H1 (cell line): ENCODE data around the gene C5AR2. TPM values are rescaled to one million over a fixed set of nuclear protein-coding genes. Genes with fewer than 3 reads are reported as not detected.

Experiments
- CTCF ChIA-PET: fragments of 300-600 bp; sonication (Branson Sonifier 250); formaldehyde crosslinking; loops from one replicate; lab custom pipeline; 2021; ENCODE audit not compliant: partially characterized antibody; lab: Charles Lee
- POLR2A ChIA-PET: fragments of 300-600 bp; sonication (Branson Sonifier 250); formaldehyde crosslinking; loops from one replicate; lab custom pipeline; 2021; ENCODE audit warnings: inconsistent platforms; ENCODE audit not compliant: partially characterized antibody; lab: Charles Lee
- DNase-seq, 2 experiments: peaks; one replicate each; pipeline versions ENCODE4 v3.0.0 to v3.0.0-alpha.2; 2010 to 2022; ENCODE audit warnings: low spot score in 2 of 2, low read depth in 1 of 2, mixed read lengths in 1 of 2
- FAIRE-seq: peaks from 2 replicates; lab custom pipeline; 2011; peaks lifted over from hg19 to GRCh38; lab: Jason Lieb, UNC
- H2AFZ ChIP-seq: 2 replicates; pipeline ENCODE4 v1.8.1; 2012; ENCODE audit warnings: low read length, inconsistent platforms
- H2AK5ac ChIP-seq: 2 replicates; pipeline ENCODE4 v1.6.1; 2013; ENCODE audit warnings: low read depth, low read length
- H2BK120ac ChIP-seq: replicated peaks from 2 replicates; pipeline ENCODE3; 2013; ENCODE audit warnings: low read depth, low read length, inconsistent platforms
- H2BK12ac ChIP-seq: 2 replicates; pipeline ENCODE4 v1.6.1; 2013; ENCODE audit warnings: low read depth, low read length
- H2BK15ac ChIP-seq: 2 replicates; pipeline ENCODE4 v1.6.1; 2013; ENCODE audit warnings: low read length
- H2BK20ac ChIP-seq: 2 replicates; pipeline ENCODE4 v1.6.1; 2013; ENCODE audit warnings: low read length
- H2BK5ac ChIP-seq: 2 replicates; pipeline ENCODE4 v1.6.1; 2013; ENCODE audit warnings: low read depth, low read length
- H3K14ac ChIP-seq: 2 replicates; pipeline ENCODE4 v1.6.1; 2013; ENCODE audit warnings: inconsistent platforms; ENCODE audit not compliant: insufficient read length
- H3K18ac ChIP-seq: 2 replicates; pipeline ENCODE4 v1.6.1; 2013; ENCODE audit warnings: low read length; ENCODE audit errors: extremely low read depth
- H3K23ac ChIP-seq: 2 replicates; pipeline ENCODE4 v1.6.1; 2013; ENCODE audit warnings: inconsistent platforms; ENCODE audit not compliant: insufficient read length
- H3K23me2 ChIP-seq: 2 replicates; pipeline ENCODE4 v1.6.1; 2013; ENCODE audit warnings: low read depth, low read length
- H3K27ac ChIP-seq: 2 replicates; pipeline ENCODE4 v1.6.1; 2011; ENCODE audit warnings: low read depth, low read length, inconsistent platforms
- H3K27me3 ChIP-seq, 4 experiments: replicated peaks in 1 of 4; 1 replicate in 1 of 4; 2 replicates in 3 of 4; pipeline versions ENCODE4 v1.6.1 to v1.8.1; 2011 to 2013; ENCODE audit warnings: low read length in 3 of 4, mild to moderate bottlenecking in 3 of 4, inconsistent platforms in 2 of 4, mixed read lengths in 2 of 4, moderate library complexity in 1 of 4; ENCODE audit not compliant: control insufficient read depth in 3 of 4, insufficient read depth in 3 of 4; ENCODE audit errors: extremely low read depth in 1 of 4
- H3K36me3 ChIP-seq, 4 experiments: 2 replicates each; pipeline versions ENCODE4 v1.6.1 to v1.8.1; 2011 to 2013; ENCODE audit warnings: mild to moderate bottlenecking in 4 of 4, low read length in 3 of 4, moderate library complexity in 2 of 4, control low read depth in 1 of 4, inconsistent platforms in 1 of 4; ENCODE audit not compliant: insufficient read depth in 4 of 4, control insufficient read depth in 2 of 4
- H3K4ac ChIP-seq: replicated peaks from 2 replicates; pipeline ENCODE3; 2013; ENCODE audit warnings: low read length, low read depth, mixed read lengths, inconsistent platforms; ENCODE audit not compliant: insufficient read length
- H3K4me1 ChIP-seq, 4 experiments: replicated peaks in 1 of 4; 1 replicate in 1 of 4; 2 replicates in 3 of 4; pipeline versions ENCODE4 v1.6.1 to v1.8.1; 2011 to 2013; ENCODE audit warnings: low read length in 3 of 4, inconsistent platforms in 2 of 4, mixed read lengths in 1 of 4; ENCODE audit not compliant: insufficient read depth in 4 of 4, control insufficient read depth in 3 of 4
- H3K4me2 ChIP-seq, 2 experiments: 2 replicates each; pipeline versions ENCODE4 v1.6.1 to v1.8.1; 2011 to 2013; ENCODE audit warnings: low read depth in 2 of 2, low read length in 2 of 2, control low read depth in 1 of 2, inconsistent platforms in 1 of 2, mild to moderate bottlenecking in 1 of 2; ENCODE audit not compliant: insufficient read depth in 1 of 2
- H3K4me3 ChIP-seq, 4 experiments: fragments of 200-600, 300-600 bp in 1 of 4; sonication (generic), shearing (Covaris generic), sonication (Bioruptor Twin) in 1 of 4; 2 replicates each; pipeline versions ENCODE4 v1.5.1 to v1.8.1; 2011 to 2016; ENCODE audit warnings: low read length in 4 of 4, low read depth in 3 of 4, control low read depth in 2 of 4, inconsistent platforms in 2 of 4, mild to moderate bottlenecking in 2 of 4, mixed read lengths in 1 of 4, moderate library complexity in 1 of 4; ENCODE audit not compliant: insufficient read depth in 2 of 4; ENCODE audit errors: extremely low read depth in 1 of 4
- H3K56ac ChIP-seq: replicated peaks from 2 replicates; pipeline ENCODE3; 2013; ENCODE audit warnings: low read depth, mild to moderate bottlenecking, mixed read lengths, low read length, inconsistent platforms; ENCODE audit not compliant: insufficient read length
- H3K79me1 ChIP-seq: 2 replicates; pipeline ENCODE4 v1.6.1; 2013; ENCODE audit warnings: low read depth, low read length, control low read depth
- H3K79me2 ChIP-seq, 2 experiments: 2 replicates each; pipeline versions ENCODE4 v1.6.1 to v1.8.1; 2012 to 2013; ENCODE audit warnings: low read length in 2 of 2, mild to moderate bottlenecking in 2 of 2, inconsistent platforms in 1 of 2; ENCODE audit not compliant: insufficient read depth in 2 of 2, control insufficient read depth in 1 of 2
- H3K9ac ChIP-seq, 4 experiments: replicated peaks in 1 of 4; 1 replicate in 1 of 4; 2 replicates in 3 of 4; pipeline versions ENCODE4 v1.6.1 to v1.8.1; 2011 to 2013; ENCODE audit warnings: low read depth in 3 of 4, low read length in 3 of 4, control low read depth in 2 of 4, mild to moderate bottlenecking in 2 of 4, moderate library complexity in 2 of 4, inconsistent platforms in 1 of 4; ENCODE audit errors: extremely low read depth in 1 of 4
- H3K9me3 ChIP-seq, 2 experiments: 2 replicates each; pipeline versions ENCODE4 v1.6.1 to v1.8.1; 2012 to 2013; ENCODE audit warnings: mild to moderate bottlenecking in 2 of 2, moderate library complexity in 2 of 2, control low read depth in 1 of 2, inconsistent platforms in 1 of 2, low read depth in 1 of 2, low read length in 1 of 2, mixed read lengths in 1 of 2; ENCODE audit not compliant: insufficient read depth in 2 of 2
- H4K20me1 ChIP-seq, 2 experiments: replicated peaks in 1 of 2; 2 replicates each; pipeline versions ENCODE3 to v1.8.1; 2011 to 2013; ENCODE audit warnings: inconsistent platforms in 2 of 2, low read length in 2 of 2, mild to moderate bottlenecking in 1 of 2; ENCODE audit not compliant: insufficient read depth in 2 of 2, control insufficient read depth in 1 of 2
- H4K5ac ChIP-seq: 2 replicates; pipeline ENCODE4 v1.6.1; 2013; ENCODE audit warnings: low read length, low read depth, mixed read lengths, inconsistent platforms; ENCODE audit not compliant: insufficient read length
- H4K8ac ChIP-seq: 2 replicates; pipeline ENCODE4 v1.8.0; 2013; ENCODE audit warnings: mild to moderate bottlenecking, moderate library complexity, low read length, inconsistent platforms; ENCODE audit not compliant: insufficient read depth; ENCODE audit errors: extremely low read depth
- H4K91ac ChIP-seq: replicated peaks from 2 replicates; pipeline ENCODE3; 2013; ENCODE audit warnings: low read length, mixed read lengths, inconsistent platforms; ENCODE audit not compliant: insufficient read length
- BCL11A ChIP-seq, 2 experiments: IDR thresholded peaks; one replicate each; pipeline ENCODE4 v1.6.1; 2011; ENCODE audit warnings: low read depth in 2 of 2, low read length in 2 of 2, mild to moderate bottlenecking in 2 of 2
- BRCA1 ChIP-seq: IDR thresholded peaks from 2 replicates; pipeline ENCODE4 v1.6.1; 2012; ENCODE audit warnings: low read depth, low read length, improper control_type of control experiment
- CEBPB ChIP-seq: IDR thresholded peaks from 2 replicates; pipeline ENCODE4 v1.6.1; 2012; ENCODE audit warnings: low read depth, low read length
- GABPA ChIP-seq: IDR thresholded peaks from 2 replicates; pipeline ENCODE4 v1.6.1; 2011; ENCODE audit warnings: mild to moderate bottlenecking, low read length, moderate library complexity, borderline replicate concordance; ENCODE audit not compliant: insufficient read depth
- POLR2AphosphoS5 ChIP-seq: IDR thresholded peaks from 2 replicates; pipeline ENCODE4 v1.6.1; 2011; ENCODE audit warnings: low read depth, low read length
- RAD21 ChIP-seq, 2 experiments: IDR thresholded peaks in 1 of 2; conservative IDR thresholded peaks in 1 of 2; 2 replicates each; pipeline ENCODE4 v1.6.1; 2011; ENCODE audit warnings: low read depth in 2 of 2, low read length in 2 of 2, improper control_type of control experiment in 1 of 2, inconsistent platforms in 1 of 2, mild to moderate bottlenecking in 1 of 2, moderate library complexity in 1 of 2
- RBBP5 ChIP-seq: IDR thresholded peaks from 2 replicates; pipeline ENCODE4 v1.7.1; 2012; ENCODE audit warnings: low read depth, mild to moderate bottlenecking, inconsistent platforms, low read length, moderate library complexity, borderline replicate concordance
- RFX5 ChIP-seq: IDR thresholded peaks from 2 replicates; pipeline ENCODE4 v1.6.1; 2011; ENCODE audit warnings: low read depth, low read length, improper control_type of control experiment, borderline replicate concordance
- SIN3A ChIP-seq, 2 experiments: IDR thresholded peaks in 1 of 2; conservative IDR thresholded peaks in 1 of 2; 2 replicates each; pipeline ENCODE4 v1.6.1; 2011 to 2012; ENCODE audit warnings: low read length in 2 of 2, improper control_type of control experiment in 1 of 2, low read depth in 1 of 2, mild to moderate bottlenecking in 1 of 2
- WGBS, 2 experiments: shearing (Covaris generic) in 1 of 2; methylation state at CpG; one replicate each; pipeline versions ENCODE4 v1.1.6 to v1.1.7; 2013 to 2015; ENCODE audit warnings: low lambda C conversion rate in 2 of 2, mixed read lengths in 2 of 2, inconsistent platforms in 1 of 2, low coverage in 1 of 2, missing lambda C conversion rate in 1 of 2; ENCODE audit not compliant: insufficient replicate concordance in 2 of 2, insufficient coverage in 1 of 2, insufficient read length in 1 of 2; ENCODE audit errors: extremely low coverage in 1 of 2, missing lambda C conversion rate in 1 of 2; 5-methylcytosine and 5-hydroxymethylcytosine counted together
- polyA plus RNA-seq, 7 experiments: library from polyadenylated mRNA; depleted of rRNA in 3 of 7; stranded (reverse) in 5 of 7; unstranded in 2 of 7; fragments of >200 nt in 5 of 7; fragments of 200-250 nt in 2 of 7; gene quantifications; 1 replicate in 5 of 7; 2 replicates in 1 of 7; 4 replicates in 1 of 7; pipeline versions ENCODE4 v1.2.1 to v1.2.3, GENCODE V29; 2011 to 2013; ENCODE audit warnings: missing spikeins in 2 of 7, mixed read lengths in 2 of 7
- total RNA-seq: library from RNA; stranded (reverse); fragmentation: NEBNext Ultra II Directional; extraction: Animal tissue kit (Norgen Biotek cat#: 25700); gene quantifications from 2 replicates; pipeline ENCODE4 v1.2.1, GENCODE V29; 2021
- TF ChIP-seq, protein P1 (sequence below): IDR thresholded peaks from 2 replicates; pipeline ENCODE4 v1.6.1; 2011; ENCODE audit warnings: low read depth, mild to moderate bottlenecking, low read length; ENCODE audit not compliant: insufficient read depth
- TF ChIP-seq, protein P2 (sequence below): IDR thresholded peaks from 2 replicates; pipeline ENCODE4 v1.6.1; 2011; ENCODE audit warnings: low read length, improper control_type of control experiment

C5AR2 gene
- total and polyA plus RNA-seq, 2 of the 8 experiments (the other 6 are each of a cell fraction or from before 2014, with no cell fraction given) = 0.08 to 0.15 TPM

DNA sequence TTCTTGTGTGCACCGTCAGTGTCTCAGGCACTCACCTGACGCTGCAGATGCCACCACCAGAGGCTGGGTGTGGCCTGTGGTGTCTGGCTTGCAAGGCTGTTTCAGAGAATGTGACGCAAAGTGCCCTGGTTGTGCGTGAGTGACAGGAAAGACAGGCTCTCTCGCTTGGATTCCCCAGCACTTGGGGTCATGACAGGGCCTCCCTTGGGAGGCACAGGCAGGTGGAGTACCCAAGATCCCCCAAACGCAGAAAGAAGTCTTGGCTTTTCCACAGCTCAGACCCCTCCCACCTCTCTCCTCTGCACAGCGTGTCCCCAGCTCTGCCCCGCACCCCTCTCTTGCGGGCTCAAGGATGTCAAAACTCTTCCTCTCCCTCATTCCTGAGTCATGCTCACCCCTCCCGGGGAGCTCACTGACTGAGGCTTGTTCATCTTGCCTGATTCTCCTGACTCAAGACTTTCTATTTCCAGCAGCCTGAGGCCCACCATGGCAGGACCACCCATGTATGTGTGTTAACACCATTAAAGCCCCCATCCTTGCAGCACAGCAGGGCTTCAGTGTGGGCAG, 38.2 kb downstream of the C5AR2 start:
- no peaks in the 10 kb centered on the region for H3K4me1 ChIP-seq
- no peak for DNase-seq
- no peaks in the 10 kb centered on the region; the same call in 1 of the 2 replicates for H3K79me1 ChIP-seq
- ChIA-PET CTCF (interaction anchor here (0.5 to 2.7 kb wide), 5 partner anchors 12 to 28 kb away, joined by 3 to 11 read pairs (median 3); no protein-coding TSS in a partner anchor), POLR2A (interaction anchor here (0.6 to 3.0 kb wide), 7 partner anchors 11 to 257 kb away, joined by 3 to 12 read pairs (median 4); partner anchors contain the start of genes DHX34 and ZC3H4)
- no peak overlapping the region for H3K9ac ChIP-seq
- no peak overlapping the region for H3K14ac ChIP-seq
- H4K5ac ChIP-seq = no peak overlapping the region
- no peak overlapping the region for H2BK20ac ChIP-seq
- H3K36me3 ChIP-seq = peaks cover 20 to 57% (median 45%) of the 10 kb centered on the region in 4 experiments
- H3K4me3 ChIP-seq = no peak overlapping the region
- no peaks in the 10 kb centered on the region for H3K79me2 ChIP-seq
- H2AK5ac ChIP-seq = no peak overlapping the region
- H3K4me2 ChIP-seq = no peak overlapping the region
- no peak overlapping the region for H2BK120ac ChIP-seq
- no peaks in the 10 kb centered on the region for H3K27me3 ChIP-seq
- no peaks in the 10 kb centered on the region for H3K9me3 ChIP-seq
- no peak overlapping the region for H3K23ac ChIP-seq
- no peak overlapping the region for H3K18ac ChIP-seq
- no peak overlapping the region for H3K56ac ChIP-seq
- H4K20me1 ChIP-seq = peaks cover 1 to 18% of the 10 kb centered on the region in 2 experiments
- H4K91ac ChIP-seq = no peak overlapping the region
- H2AFZ ChIP-seq = no peak overlapping the region
- H2BK12ac ChIP-seq = no peak overlapping the region
- H2BK15ac ChIP-seq = no peak overlapping the region
- no peak overlapping the region for H4K8ac ChIP-seq
- no peak for FAIRE-seq
- H3K23me2 ChIP-seq = no peaks in the 10 kb centered on the region
- no peak overlapping the region for H3K4ac ChIP-seq
- no peak overlapping the region for H2BK5ac ChIP-seq
- H3K27ac ChIP-seq = no peak overlapping the region
- 92% methylated on average over 10 of the region's 10 CpGs; no CpG with 5 or more reads in 1 of the 2 experiments for WGBS, 2 experiments
- no peak for TF ChIP-seq GABPA
- TF ChIP-seq, protein P1, sequence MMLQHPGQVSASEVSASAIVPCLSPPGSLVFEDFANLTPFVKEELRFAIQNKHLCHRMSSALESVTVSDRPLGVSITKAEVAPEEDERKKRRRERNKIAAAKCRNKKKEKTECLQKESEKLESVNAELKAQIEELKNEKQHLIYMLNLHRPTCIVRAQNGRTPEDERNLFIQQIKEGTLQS = no peak
- no peak for TF ChIP-seq CEBPB
- TF ChIP-seq BRCA1 = no peak
- TF ChIP-seq, protein P2, sequence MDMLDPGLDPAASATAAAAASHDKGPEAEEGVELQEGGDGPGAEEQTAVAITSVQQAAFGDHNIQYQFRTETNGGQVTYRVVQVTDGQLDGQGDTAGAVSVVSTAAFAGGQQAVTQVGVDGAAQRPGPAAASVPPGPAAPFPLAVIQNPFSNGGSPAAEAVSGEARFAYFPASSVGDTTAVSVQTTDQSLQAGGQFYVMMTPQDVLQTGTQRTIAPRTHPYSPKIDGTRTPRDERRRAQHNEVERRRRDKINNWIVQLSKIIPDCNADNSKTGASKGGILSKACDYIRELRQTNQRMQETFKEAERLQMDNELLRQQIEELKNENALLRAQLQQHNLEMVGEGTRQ = no peak
- no peak for TF ChIP-seq RBBP5
- no peak for TF ChIP-seq BCL11A (IDR thresholded peaks at IDR 0.05; ENCODE audit: low read depth in 2 of 2, low read length in 2 of 2)
- TF ChIP-seq POLR2AphosphoS5 = no peak
- no peak for TF ChIP-seq RAD21 (IDR thresholded peaks at IDR 0.05 in 1 of 2, conservative IDR thresholded peaks at IDR 0.05 in 1 of 2; ENCODE audit: low read depth in 2 of 2, low read length in 2 of 2)
- TF ChIP-seq RFX5 = no peak
- no peak for TF ChIP-seq SIN3A (conservative IDR thresholded peaks at IDR 0.05 in 1 of 2, IDR thresholded peaks at IDR 0.05 in 1 of 2; ENCODE audit: low read depth in 1 of 2, low read length in 2 of 2)
